Smooth muscle cell (in vitro differentiated cells): Measurements from ENCODE around the gene NCBP2. TPM values are rescaled to one million over a fixed set of nuclear protein-coding genes. Genes with fewer than 3 reads are reported as not detected.

Experiments used
- DNase-seq: peaks from one replicate; lab custom pipeline; 2025; ENCODE audit not compliant: unreplicated experiment; lab: John Stamatoyannopoulos, UW
- H2AFZ ChIP-seq: fragments of 200-600 bp; sonication (generic); 2 replicates; pipeline ENCODE4 v1.6.0; 2016; ENCODE audit warnings: antibody characterized with exemption, low read depth, mild to moderate bottlenecking
- H3F3A ChIP-seq: fragments of 200-600 bp; sonication (generic); 2 replicates; pipeline ENCODE4 v1.6.0; 2017; ENCODE audit warnings: antibody characterized with exemption, low read depth
- H3K27ac ChIP-seq: fragments of 200-600 bp; sonication (generic); 2 replicates; pipeline ENCODE4 v1.5.1; 2016; ENCODE audit warnings: low read depth, mild to moderate bottlenecking
- H3K27me3 ChIP-seq: fragments of 200-600 bp; sonication (generic); 2 replicates; pipeline ENCODE4 v1.6.1; 2016; ENCODE audit warnings: low read depth, mild to moderate bottlenecking
- H3K36me3 ChIP-seq: fragments of 200-600 bp; sonication (generic); 2 replicates; pipeline ENCODE4 v1.5.1; 2016; ENCODE audit warnings: low read depth
- H3K4me1 ChIP-seq: fragments of 200-600 bp; sonication (generic); 2 replicates; pipeline ENCODE4 v1.5.1; 2016; ENCODE audit warnings: low read depth
- H3K4me2 ChIP-seq: fragments of 200-600 bp; sonication (generic); 2 replicates; pipeline ENCODE4 v1.6.0; 2016; ENCODE audit warnings: mild to moderate bottlenecking
- H3K4me3 ChIP-seq: fragments of 200-600 bp; sonication (generic); 2 replicates; pipeline ENCODE4 v1.5.1; 2016; ENCODE audit warnings: mild to moderate bottlenecking
- H3K79me2 ChIP-seq: fragments of 200-600 bp; sonication (generic); 2 replicates; pipeline ENCODE4 v1.6.0; 2016; ENCODE audit warnings: low read depth, mild to moderate bottlenecking
- H3K9ac ChIP-seq: fragments of 200-600 bp; sonication (generic); 2 replicates; pipeline ENCODE4 v1.6.0; 2016; ENCODE audit warnings: low read depth
- H3K9me3 ChIP-seq: fragments of 200-600 bp; sonication (generic); replicated peaks from 2 replicates; pipeline ENCODE4 v1.5.1; 2016; ENCODE audit warnings: low read depth
- H4K20me1 ChIP-seq: fragments of 200-600 bp; sonication (generic); 2 replicates; pipeline ENCODE4 v1.6.0; 2016; ENCODE audit warnings: low read depth
- CTCF ChIP-seq: fragments of 200-600 bp; sonication (generic); IDR thresholded peaks from 2 replicates; pipeline ENCODE4 v1.5.1; 2017; ENCODE audit warnings: borderline replicate concordance, mild to moderate bottlenecking, antibody characterized with exemption; ENCODE audit not compliant: insufficient read depth, poor library complexity, severe bottlenecking
- WGBS: methylation state at CpG from one replicate; pipeline ENCODE4 v1.1.7; 2016; ENCODE audit warnings: low lambda C conversion rate; 5-methylcytosine and 5-hydroxymethylcytosine counted together
- polyA plus RNA-seq: library from polyadenylated mRNA; unstranded; fragments of >200 nt; fragmentation: Nextera tagmentation; extraction: Ambion mirVana; gene quantifications from 2 replicates; pipeline ENCODE4 v1.2.1, GENCODE V29; 2016
- total RNA-seq: library from RNA; depleted of rRNA; stranded (reverse); fragments of >200 nt; gene quantifications from 2 replicates; pipeline ENCODE4 v1.2.3, GENCODE V29; 2014

NCBP2 gene
- total and polyA plus RNA-seq, 2 experiments from 2014 or later: 47.0 to 69.3 TPM

- Histone ChIP-seq H3K9ac (no peak overlapping the region), H3K79me2 (no peaks in the 10 kb centered on the region), H3K27me3 (peaks cover 41% of the 10 kb centered on the region), H3K4me3 (no peak overlapping the region), H3K4me1 (no peaks in the 10 kb centered on the region), H3K9me3 (no peaks in the 10 kb centered on the region), H3K4me2 (no peak overlapping the region), H4K20me1 (no peaks in the 10 kb centered on the region), H3K27ac (no peak overlapping the region), H3K36me3 (no peaks in the 10 kb centered on the region), H2AFZ (no peak overlapping the region), H3F3A (no peaks in the 10 kb centered on the region)
- no peak for TF ChIP-seq CTCF
- 62% methylated on average over 41 of the region's 47 CpGs for WGBS
- DNase-seq: no peak
These were observed 24.4 kb upstream of the NCBP2 start for GRCh38 chr3:196966526-196967401.

GRCh38 chr3:196965804-196966173 is 23.5 kb upstream of the NCBP2 start:
- Histone ChIP-seq H3K4me2 (no peak overlapping the region), H4K20me1 (no peaks in the 10 kb centered on the region), H2AFZ (no peak overlapping the region), H3F3A (no peaks in the 10 kb centered on the region), H3K9me3 (no peaks in the 10 kb centered on the region), H3K4me3 (no peak overlapping the region), H3K79me2 (no peaks in the 10 kb centered on the region), H3K4me1 (no peaks in the 10 kb centered on the region), H3K36me3 (no peaks in the 10 kb centered on the region), H3K9ac (no peak overlapping the region), H3K27ac (no peak overlapping the region), H3K27me3 (peaks cover 47% of the 10 kb centered on the region)
- no peak for TF ChIP-seq CTCF
- no peak for DNase-seq
- 91% methylated on average over 10 of the region's 10 CpGs for WGBS

DNA sequence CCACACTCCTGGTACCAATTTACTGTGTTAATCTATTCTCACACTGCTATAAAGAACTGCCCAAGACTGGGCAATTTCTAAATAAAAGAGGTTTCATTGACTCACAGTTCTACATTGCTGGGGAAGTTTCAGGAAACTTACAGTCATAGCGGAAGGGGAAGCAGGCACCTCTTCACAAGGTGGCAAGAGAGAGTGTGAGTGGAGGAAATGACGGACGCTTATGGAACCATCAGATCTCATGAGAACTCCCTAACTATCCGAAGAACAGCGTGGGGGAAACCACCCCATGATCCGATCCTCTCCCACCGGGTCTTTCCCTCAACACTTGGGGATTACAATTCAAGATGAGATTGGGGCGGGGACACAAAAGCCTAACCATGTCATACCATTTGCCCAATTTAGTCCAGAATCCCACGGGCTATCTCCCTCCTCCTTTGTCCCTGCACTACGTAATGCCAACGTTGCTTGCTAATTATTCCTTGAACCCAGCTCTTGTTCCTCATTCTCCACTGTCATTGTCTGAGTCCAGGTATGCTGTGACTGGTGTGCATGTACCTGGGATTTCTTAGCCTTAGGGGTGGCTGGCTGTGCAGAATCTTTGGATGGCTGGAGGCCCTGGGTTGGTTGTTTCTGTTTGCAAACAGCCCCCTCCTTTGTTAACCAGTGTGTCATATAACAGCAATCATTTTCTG is 22.9 kb upstream of the NCBP2 start:
- H3K79me2 ChIP-seq: no peaks in the 10 kb centered on the region
- no peaks in the 10 kb centered on the region for H3K9me3 ChIP-seq
- TF ChIP-seq CTCF: no peak
- no peaks in the 10 kb centered on the region for H4K20me1 ChIP-seq
- H3K36me3 ChIP-seq: no peaks in the 10 kb centered on the region
- H3K4me3 ChIP-seq: no peak overlapping the region
- H3F3A ChIP-seq: no peaks in the 10 kb centered on the region
- no peak overlapping the region for H3K9ac ChIP-seq
- no peaks in the 10 kb centered on the region for H3K4me1 ChIP-seq
- no peak overlapping the region for H3K4me2 ChIP-seq
- H3K27ac ChIP-seq: no peak overlapping the region
- DNase-seq: no peak
- H3K27me3 ChIP-seq: peaks cover 43% of the 10 kb centered on the region
- no peak overlapping the region for H2AFZ ChIP-seq
- WGBS: 92% methylated on average over 11 of the region's 11 CpGs
